Measurements from ENCODE around the gene LAMB1. TPM values are rescaled to one million over a fixed set of nuclear protein-coding genes. Genes with fewer than 3 reads are reported as not detected.

Gene LAMB1
- total and polyA plus RNA-seq, 2 of the 13 experiments (the other 11 are each of a cell fraction or from before 2014, with no cell fraction given): 109 to 124 TPM

DNA sequence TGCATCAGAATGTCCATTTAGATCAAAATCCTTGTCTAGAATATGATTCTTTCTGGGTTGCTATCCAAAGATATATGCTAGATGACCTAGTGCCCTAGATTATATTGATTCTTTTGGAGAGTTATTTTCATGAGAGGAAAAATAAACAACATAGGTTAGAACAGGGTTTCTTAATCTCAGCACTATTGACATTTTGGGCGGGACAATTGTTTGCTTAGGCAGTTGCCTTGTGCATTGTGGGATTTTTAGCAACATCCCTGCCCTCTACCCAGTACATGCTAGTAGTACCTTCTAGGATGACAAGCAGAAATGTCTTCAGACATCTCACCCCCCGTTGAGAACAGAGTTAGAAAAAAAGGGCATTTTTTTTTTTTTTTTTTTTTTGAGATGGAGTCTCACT, 25.1 kb upstream of the LAMB1 start (continued):
- TF ChIP-seq AFF4 (CRISPR knock-in tag; IDR thresholded peaks at IDR 0.05) (no peak), ZNF124 (CRISPR knock-in tag; IDR thresholded peaks at IDR 0.05) (no peak), PLRG1 (conservative IDR thresholded peaks at IDR 0.05) (no peak), ZNF160 (CRISPR knock-in tag; IDR thresholded peaks at IDR 0.05) (no peak), ZNF136 (CRISPR knock-in tag; IDR thresholded peaks at IDR 0.05; ENCODE audit: low read depth) (no peak), ZNF549 (CRISPR knock-in tag; IDR thresholded peaks at IDR 0.05) (no peak), MLXIP (CRISPR knock-in tag; IDR thresholded peaks at IDR 0.05; ENCODE audit: borderline replicate concordance) (no peak), AGO1 (IDR thresholded peaks at IDR 0.05; ENCODE audit: low read depth, low read length, poor library complexity, severe bottlenecking) (no peak), ZNF652 (CRISPR knock-in tag; IDR thresholded peaks at IDR 0.05; ENCODE audit: borderline replicate concordance, low read depth) (no peak), CREB3 (CRISPR knock-in tag; IDR thresholded peaks at IDR 0.05) (no peak), TMF1 (CRISPR knock-in tag; IDR thresholded peaks at IDR 0.05; ENCODE audit: low read depth) (no peak), HDAC2 (CRISPR knock-in tag; IDR thresholded peaks at IDR 0.05) (peak; percentile 82), PAX8 (CRISPR knock-in tag; IDR thresholded peaks at IDR 0.05; ENCODE audit: borderline replicate concordance) (no peak), HNRNPL (IDR thresholded peaks at IDR 0.05; ENCODE audit: low read depth, low read length) (no peak), ZNF501 (CRISPR knock-in tag; IDR thresholded peaks at IDR 0.05) (no peak), JUNB (CRISPR knock-in tag; IDR thresholded peaks at IDR 0.05; ENCODE audit: borderline replicate concordance) (no peak)
- TF ChIP-seq, protein P1, sequence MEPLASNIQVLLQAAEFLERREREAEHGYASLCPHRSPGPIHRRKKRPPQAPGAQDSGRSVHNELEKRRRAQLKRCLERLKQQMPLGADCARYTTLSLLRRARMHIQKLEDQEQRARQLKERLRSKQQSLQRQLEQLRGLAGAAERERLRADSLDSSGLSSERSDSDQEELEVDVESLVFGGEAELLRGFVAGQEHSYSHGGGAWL (CRISPR knock-in tag; IDR thresholded peaks at IDR 0.05): no peak
- TF ChIP-seq, protein P2, sequence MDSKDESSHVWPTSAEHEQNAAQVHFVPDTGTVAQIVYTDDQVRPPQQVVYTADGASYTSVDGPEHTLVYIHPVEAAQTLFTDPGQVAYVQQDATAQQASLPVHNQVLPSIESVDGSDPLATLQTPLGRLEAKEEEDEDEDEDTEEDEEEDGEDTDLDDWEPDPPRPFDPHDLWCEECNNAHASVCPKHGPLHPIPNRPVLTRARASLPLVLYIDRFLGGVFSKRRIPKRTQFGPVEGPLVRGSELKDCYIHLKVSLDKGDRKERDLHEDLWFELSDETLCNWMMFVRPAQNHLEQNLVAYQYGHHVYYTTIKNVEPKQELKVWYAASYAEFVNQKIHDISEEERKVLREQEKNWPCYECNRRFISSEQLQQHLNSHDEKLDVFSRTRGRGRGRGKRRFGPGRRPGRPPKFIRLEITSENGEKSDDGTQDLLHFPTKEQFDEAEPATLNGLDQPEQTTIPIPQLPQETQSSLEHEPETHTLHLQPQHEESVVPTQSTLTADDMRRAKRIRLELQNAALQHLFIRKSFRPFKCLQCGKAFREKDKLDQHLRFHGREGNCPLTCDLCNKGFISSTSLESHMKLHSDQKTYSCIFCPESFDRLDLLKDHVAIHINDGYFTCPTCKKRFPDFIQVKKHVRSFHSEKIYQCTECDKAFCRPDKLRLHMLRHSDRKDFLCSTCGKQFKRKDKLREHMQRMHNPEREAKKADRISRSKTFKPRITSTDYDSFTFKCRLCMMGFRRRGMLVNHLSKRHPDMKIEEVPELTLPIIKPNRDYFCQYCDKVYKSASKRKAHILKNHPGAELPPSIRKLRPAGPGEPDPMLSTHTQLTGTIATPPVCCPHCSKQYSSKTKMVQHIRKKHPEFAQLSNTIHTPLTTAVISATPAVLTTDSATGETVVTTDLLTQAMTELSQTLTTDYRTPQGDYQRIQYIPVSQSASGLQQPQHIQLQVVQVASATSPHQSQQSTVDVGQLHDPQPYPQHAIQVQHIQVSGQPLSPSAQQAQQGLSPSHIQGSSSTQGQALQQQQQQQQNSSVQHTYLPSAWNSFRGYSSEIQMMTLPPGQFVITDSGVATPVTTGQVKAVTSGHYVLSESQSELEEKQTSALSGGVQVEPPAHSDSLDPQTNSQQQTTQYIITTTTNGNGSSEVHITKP (CRISPR knock-in tag; IDR thresholded peaks at IDR 0.05; ENCODE audit: low read depth): no peak

All from HepG2 (cell line).